IMR-90 (cell line): ENCODE measurements around the gene PRKCE. TPM values are rescaled to one million over a fixed set of nuclear protein-coding genes. Genes with fewer than 3 reads are reported as not detected.

Source experiments
- ATAC-seq: fragments of 200-7000 bp; cut with Tn5 transposase; 2 replicates; pipeline ENCODE4 v1.9.1; 2020; ENCODE audit warnings: low read depth, mild to moderate bottlenecking, moderate library complexity
- BruUV-seq: library from RNA; stranded (reverse); fragments of 400-500 nt; replicated peaks from 2 replicates; lab custom pipeline; 2021; lab: Mats Ljungman, UMichigan
- CTCF ChIA-PET: fragments of 300-600 bp; formaldehyde crosslinking; extraction: SDS; loops from one replicate; lab custom pipeline; 2021; ENCODE audit warnings: antibody characterized with exemption; lab: Yijun Ruan, JAX
- POLR2A ChIA-PET: fragments of 300-600 bp; sonication (Branson Sonifier 250); formaldehyde crosslinking; loops from one replicate; lab custom pipeline; 2022; ENCODE audit warnings: antibody characterized with exemption; ENCODE audit not compliant: unreplicated experiment; lab: Charles Lee
- DNase-seq: peaks from one replicate; pipeline ENCODE4 v3.0.0; 2013
- H2AFZ ChIP-seq: replicated peaks from 2 replicates; pipeline ENCODE3; 2013; ENCODE audit warnings: low read length, mild to moderate bottlenecking; ENCODE audit not compliant: poor library complexity
- H2AK5ac ChIP-seq: 2 replicates; pipeline ENCODE4 v1.6.1; 2013; ENCODE audit warnings: low read depth, low read length, inconsistent platforms
- H2AK9ac ChIP-seq: replicated peaks from 2 replicates; pipeline ENCODE3; 2013; ENCODE audit warnings: mild to moderate bottlenecking, low read depth, low read length, moderate library complexity; ENCODE audit not compliant: poor library complexity
- H2BK120ac ChIP-seq: 2 replicates; pipeline ENCODE4 v1.6.1; 2013; ENCODE audit warnings: low read depth, low read length, inconsistent platforms
- H2BK15ac ChIP-seq: 3 replicates; pipeline ENCODE4 v1.6.1; 2013; ENCODE audit warnings: low read depth, low read length, inconsistent platforms
- H2BK20ac ChIP-seq: 2 replicates; pipeline ENCODE4 v1.6.1; 2013; ENCODE audit warnings: low read depth, mild to moderate bottlenecking, inconsistent platforms, low read length, moderate library complexity
- H2BK5ac ChIP-seq: 2 replicates; pipeline ENCODE4 v1.6.1; 2013; ENCODE audit warnings: mild to moderate bottlenecking, low read depth, low read length, inconsistent platforms; ENCODE audit not compliant: poor library complexity, severe bottlenecking
- H3K14ac ChIP-seq: replicated peaks from 2 replicates; pipeline ENCODE4 v1.6.1; 2013; ENCODE audit warnings: low read depth, low read length, inconsistent platforms
- H3K18ac ChIP-seq: 2 replicates; pipeline ENCODE4 v1.6.1; 2013; ENCODE audit warnings: low read depth, low read length, control low read depth
- H3K23ac ChIP-seq: 2 replicates; pipeline ENCODE4 v1.6.1; 2013; ENCODE audit warnings: low read depth, low read length, inconsistent platforms
- H3K27ac ChIP-seq: 2 replicates; pipeline ENCODE4 v1.5.1; 2013; ENCODE audit warnings: mild to moderate bottlenecking, control low read depth, low read length; ENCODE audit not compliant: insufficient read depth
- H3K27me3 ChIP-seq: 2 replicates; pipeline ENCODE4 v1.6.1; 2013; ENCODE audit warnings: low read length; ENCODE audit not compliant: control insufficient read depth, insufficient read depth
- H3K36me3 ChIP-seq: 2 replicates; pipeline ENCODE4 v1.6.1; 2013; ENCODE audit warnings: low read length, mixed read lengths; ENCODE audit not compliant: control insufficient read depth, insufficient read depth
- H3K4ac ChIP-seq: 2 replicates; pipeline ENCODE4 v1.6.1; 2013; ENCODE audit warnings: low read depth, low read length, inconsistent platforms
- H3K4me1 ChIP-seq: 2 replicates; pipeline ENCODE4 v1.6.1; 2013; ENCODE audit warnings: low read length, mixed read lengths; ENCODE audit not compliant: control insufficient read depth, insufficient read depth
- H3K4me2 ChIP-seq: 2 replicates; pipeline ENCODE4 v1.6.1; 2013; ENCODE audit warnings: low read depth, mild to moderate bottlenecking, control low read depth, low read length, moderate library complexity
- H3K4me3 ChIP-seq: 2 replicates; pipeline ENCODE4 v1.5.1; 2013; ENCODE audit warnings: low read depth, mild to moderate bottlenecking, control low read depth, low read length, moderate library complexity; ENCODE audit not compliant: insufficient read depth
- H3K56ac ChIP-seq: 2 replicates; pipeline ENCODE4 v1.6.1; 2013; ENCODE audit warnings: low read length, inconsistent platforms; ENCODE audit not compliant: insufficient read depth; ENCODE audit errors: extremely low read depth
- H3K79me1 ChIP-seq, 2 experiments: 2 replicates each; pipeline ENCODE4 v1.6.1; 2013; ENCODE audit warnings: low read length in 2 of 2, inconsistent platforms in 1 of 2, low read depth in 1 of 2
- H3K9ac ChIP-seq: 2 replicates; pipeline ENCODE4 v1.6.1; 2013; ENCODE audit warnings: low read depth, low read length, control low read depth
- H3K9me1 ChIP-seq: 2 replicates; pipeline ENCODE4 v1.6.1; 2013; ENCODE audit warnings: low read length, inconsistent platforms; ENCODE audit not compliant: insufficient read depth
- H3K9me3 ChIP-seq: 2 replicates; pipeline ENCODE4 v1.6.1; 2013; ENCODE audit warnings: low read length; ENCODE audit not compliant: control insufficient read depth, insufficient read depth
- H4K20me1 ChIP-seq: 2 replicates; pipeline ENCODE4 v1.6.1; 2013; ENCODE audit warnings: low read length, inconsistent platforms; ENCODE audit not compliant: insufficient read depth
- H4K5ac ChIP-seq: 2 replicates; pipeline ENCODE4 v1.6.1; 2013; ENCODE audit warnings: mild to moderate bottlenecking, low read depth, low read length, control low read depth
- H4K8ac ChIP-seq, 2 experiments: 2 replicates each; pipeline ENCODE4 v1.6.1; 2013; ENCODE audit warnings: low read depth in 2 of 2, low read length in 2 of 2, control low read depth in 1 of 2, inconsistent platforms in 1 of 2
- H4K91ac ChIP-seq: 2 replicates; pipeline ENCODE4 v1.6.1; 2013; ENCODE audit warnings: low read depth, low read length, inconsistent platforms; ENCODE audit not compliant: insufficient read depth
- BHLHE40 ChIP-seq: fragments of 150-350 bp; IDR thresholded peaks from 2 replicates; pipeline ENCODE4 v1.6.1; 2016; ENCODE audit warnings: mild to moderate bottlenecking, low read depth, low read length
- CEBPB ChIP-seq: IDR thresholded peaks from 2 replicates; pipeline ENCODE4 v1.6.1; 2012; ENCODE audit warnings: low read depth, low read length, improper control_type of control experiment
- CHD1 ChIP-seq: IDR thresholded peaks from 2 replicates; pipeline ENCODE4 v1.6.1; 2012; ENCODE audit warnings: low read depth, low read length, improper control_type of control experiment
- FOS ChIP-seq: fragments of 150-350 bp; IDR thresholded peaks from 2 replicates; pipeline ENCODE4 v1.6.1; 2016; ENCODE audit warnings: low read depth, low read length
- MAFK ChIP-seq: IDR thresholded peaks from 2 replicates; pipeline ENCODE4 v1.6.1; 2012; ENCODE audit warnings: low read depth, low read length, improper control_type of control experiment
- MAZ ChIP-seq: IDR thresholded peaks from 2 replicates; pipeline ENCODE4 v1.6.1; 2012; ENCODE audit warnings: low read depth, mild to moderate bottlenecking, low read length, improper control_type of control experiment, moderate library complexity, borderline replicate concordance
- MXI1 ChIP-seq: IDR thresholded peaks from 2 replicates; pipeline ENCODE4 v1.6.1; 2012; ENCODE audit warnings: low read depth, mild to moderate bottlenecking, low read length, moderate library complexity, borderline replicate concordance
- NFE2L2 ChIP-seq: fragments of 150-350 bp; IDR thresholded peaks from 2 replicates; pipeline ENCODE4 v1.6.1; 2016; ENCODE audit warnings: low read depth, mild to moderate bottlenecking, low read length
- POLR2A ChIP-seq: IDR thresholded peaks from 2 replicates; pipeline ENCODE4 v1.6.1; 2012; ENCODE audit warnings: mild to moderate bottlenecking, low read depth, low read length
- RAD21 ChIP-seq: IDR thresholded peaks from 2 replicates; pipeline ENCODE4 v1.6.1; 2012; ENCODE audit warnings: low read length, improper control_type of control experiment
- RCOR1 ChIP-seq: IDR thresholded peaks from 2 replicates; pipeline ENCODE4 v1.6.1; 2012; ENCODE audit warnings: mild to moderate bottlenecking, low read length, improper control_type of control experiment; ENCODE audit not compliant: insufficient replicate concordance
- RFX5 ChIP-seq: IDR thresholded peaks from 2 replicates; pipeline ENCODE4 v1.8.0; 2012; ENCODE audit warnings: low read depth, mild to moderate bottlenecking, low read length, moderate library complexity
- SMC3 ChIP-seq: fragments of 150-350 bp; IDR thresholded peaks from 2 replicates; pipeline ENCODE4 v1.6.1; 2016; ENCODE audit warnings: low read depth, mild to moderate bottlenecking, antibody characterized with exemption, low read length, moderate library complexity
- WGBS, 2 experiments: methylation state at CpG; one replicate each; pipeline versions ENCODE4 v1.1.5 to v1.1.7; 2013; ENCODE audit warnings: missing lambda C conversion rate in 2 of 2; ENCODE audit not compliant: insufficient read length in 1 of 2; ENCODE audit errors: extremely low coverage in 2 of 2; 5-methylcytosine and 5-hydroxymethylcytosine counted together
- dilution Hi-C: fragments of 300-500 bp; cut with HindIII; formaldehyde crosslinking; loops from one replicate; pipeline ENCODE4 v1.14.3; 2018; ENCODE audit warnings: low sequenced_read_pairs; ENCODE audit not compliant: unreplicated experiment
- in situ Hi-C: fragments of 300-500 bp; cut with MboI; formaldehyde crosslinking; loops from 3 replicates; pipeline ENCODE4 v1.14.3; 2019; ENCODE audit warnings: low sequenced_read_pairs, inconsistent platforms, mixed read lengths
- intact Hi-C: fragments of 100-400 bp; cut with micrococcal nuclease; formaldehyde crosslinking; loops from 2 replicates; pipeline ENCODE4 v1.10.0; 2022
- polyA plus RNA-seq, 3 experiments: library from polyadenylated mRNA; depleted of rRNA; stranded (reverse); fragments of >200 nt; gene quantifications; 2 replicates each; pipeline ENCODE4 v1.2.3, GENCODE V29; 2012; ENCODE audit warnings: low replicate concordance in 1 of 3
- total RNA-seq: library from RNA; depleted of rRNA; stranded (reverse); fragments of >200 nt; gene quantifications from 2 replicates; pipeline ENCODE4 v1.2.3, GENCODE V29; 2012
- TF ChIP-seq, protein P1 (sequence below): conservative IDR thresholded peaks from 2 replicates; pipeline ENCODE4 v1.5.1; 2012; ENCODE audit warnings: mild to moderate bottlenecking, low read depth, low read length, improper control_type of control experiment
- TF ChIP-seq, protein P2 (sequence below): fragments of 150-350 bp; IDR thresholded peaks from 2 replicates; pipeline ENCODE4 v1.6.1; 2016; ENCODE audit warnings: low read depth, mild to moderate bottlenecking, low read length, moderate library complexity, borderline replicate concordance
- TF ChIP-seq, protein P3 (sequence below): fragments of 150-350 bp; IDR thresholded peaks from 2 replicates; pipeline ENCODE4 v1.6.1; 2017; ENCODE audit warnings: mild to moderate bottlenecking, antibody characterized with exemption, low read length, low read depth

The PRKCE gene
- total and polyA plus RNA-seq, 2 of the 4 experiments (the other 2 are of a cell fraction), result 8.1 to 32.4 TPM

DNA sequence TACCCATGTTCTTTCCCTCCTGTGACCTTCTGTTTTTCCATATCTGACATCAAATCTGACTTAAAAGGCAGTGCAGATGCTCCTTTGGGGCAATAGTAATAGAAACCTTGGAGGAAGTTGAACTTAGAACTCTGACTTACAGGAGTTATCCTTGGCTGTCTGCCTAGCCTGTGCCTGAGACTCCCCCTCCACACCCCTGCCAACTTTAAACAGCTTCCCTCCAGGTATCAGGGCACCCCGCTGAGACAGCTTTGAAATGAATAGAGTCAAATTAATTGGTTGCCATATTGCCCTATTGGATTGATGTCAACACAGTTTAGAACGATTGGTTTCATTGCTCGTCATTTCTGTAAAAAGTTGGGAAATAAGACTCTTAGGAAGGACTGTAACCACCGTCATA is 322.0 kb downstream of the PRKCE start:
- Histone ChIP-seq H3K4me1 (peaks cover 3% of the 10 kb centered on the region), H2BK15ac (no peak overlapping the region), H4K8ac (no peak overlapping the region), H3K4me3 (no peak overlapping the region), H4K5ac (no peak overlapping the region), H4K20me1 (0 out of 2 replicates have a peak, but pooled peaks cover 3% of the 10 kb centered on the region), H2BK120ac (no peak overlapping the region), H2AFZ (no peak overlapping the region), H3K4ac (no peak overlapping the region), H2AK9ac (no peak overlapping the region), H3K4me2 (no peak overlapping the region), H3K79me1 (peaks cover 0 to 6% of the 10 kb centered on the region in 2 experiments; a peak in 1 of 4 replicates), H3K9me1 (peaks cover 15% of the 10 kb centered on the region; the same call in 1 of the 2 replicates), H4K91ac (no peak overlapping the region), H3K56ac (no peak overlapping the region), H2BK5ac (no peak overlapping the region), H3K23ac (no peak overlapping the region), H3K27ac (no peak overlapping the region), H3K14ac (no peak overlapping the region), H3K18ac (no peak overlapping the region), H2AK5ac (no peak overlapping the region), H3K9ac (no peak overlapping the region), H2BK20ac (no peak overlapping the region), H3K9me3 (no peaks in the 10 kb centered on the region), H3K27me3 (no peaks in the 10 kb centered on the region), H3K36me3 (no peaks in the 10 kb centered on the region)
- TF ChIP-seq RAD21, result no peak
- TF ChIP-seq MAFK, result no peak
- no peak for TF ChIP-seq POLR2A
- no peak for TF ChIP-seq FOS
- TF ChIP-seq BHLHE40, result no peak
- TF ChIP-seq, protein P1, sequence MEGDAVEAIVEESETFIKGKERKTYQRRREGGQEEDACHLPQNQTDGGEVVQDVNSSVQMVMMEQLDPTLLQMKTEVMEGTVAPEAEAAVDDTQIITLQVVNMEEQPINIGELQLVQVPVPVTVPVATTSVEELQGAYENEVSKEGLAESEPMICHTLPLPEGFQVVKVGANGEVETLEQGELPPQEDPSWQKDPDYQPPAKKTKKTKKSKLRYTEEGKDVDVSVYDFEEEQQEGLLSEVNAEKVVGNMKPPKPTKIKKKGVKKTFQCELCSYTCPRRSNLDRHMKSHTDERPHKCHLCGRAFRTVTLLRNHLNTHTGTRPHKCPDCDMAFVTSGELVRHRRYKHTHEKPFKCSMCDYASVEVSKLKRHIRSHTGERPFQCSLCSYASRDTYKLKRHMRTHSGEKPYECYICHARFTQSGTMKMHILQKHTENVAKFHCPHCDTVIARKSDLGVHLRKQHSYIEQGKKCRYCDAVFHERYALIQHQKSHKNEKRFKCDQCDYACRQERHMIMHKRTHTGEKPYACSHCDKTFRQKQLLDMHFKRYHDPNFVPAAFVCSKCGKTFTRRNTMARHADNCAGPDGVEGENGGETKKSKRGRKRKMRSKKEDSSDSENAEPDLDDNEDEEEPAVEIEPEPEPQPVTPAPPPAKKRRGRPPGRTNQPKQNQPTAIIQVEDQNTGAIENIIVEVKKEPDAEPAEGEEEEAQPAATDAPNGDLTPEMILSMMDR, result no peak
- TF ChIP-seq CEBPB, result no peak
- no peak for TF ChIP-seq MXI1
- no peak for TF ChIP-seq CHD1
- TF ChIP-seq, protein P2, sequence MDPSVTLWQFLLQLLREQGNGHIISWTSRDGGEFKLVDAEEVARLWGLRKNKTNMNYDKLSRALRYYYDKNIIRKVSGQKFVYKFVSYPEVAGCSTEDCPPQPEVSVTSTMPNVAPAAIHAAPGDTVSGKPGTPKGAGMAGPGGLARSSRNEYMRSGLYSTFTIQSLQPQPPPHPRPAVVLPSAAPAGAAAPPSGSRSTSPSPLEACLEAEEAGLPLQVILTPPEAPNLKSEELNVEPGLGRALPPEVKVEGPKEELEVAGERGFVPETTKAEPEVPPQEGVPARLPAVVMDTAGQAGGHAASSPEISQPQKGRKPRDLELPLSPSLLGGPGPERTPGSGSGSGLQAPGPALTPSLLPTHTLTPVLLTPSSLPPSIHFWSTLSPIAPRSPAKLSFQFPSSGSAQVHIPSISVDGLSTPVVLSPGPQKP, result no peak
- TF ChIP-seq NFE2L2, result no peak
- no peak for TF ChIP-seq SMC3
- no peak for TF ChIP-seq MAZ
- TF ChIP-seq, protein P3, sequence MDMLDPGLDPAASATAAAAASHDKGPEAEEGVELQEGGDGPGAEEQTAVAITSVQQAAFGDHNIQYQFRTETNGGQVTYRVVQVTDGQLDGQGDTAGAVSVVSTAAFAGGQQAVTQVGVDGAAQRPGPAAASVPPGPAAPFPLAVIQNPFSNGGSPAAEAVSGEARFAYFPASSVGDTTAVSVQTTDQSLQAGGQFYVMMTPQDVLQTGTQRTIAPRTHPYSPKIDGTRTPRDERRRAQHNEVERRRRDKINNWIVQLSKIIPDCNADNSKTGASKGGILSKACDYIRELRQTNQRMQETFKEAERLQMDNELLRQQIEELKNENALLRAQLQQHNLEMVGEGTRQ, result no peak
- no peak for TF ChIP-seq RCOR1
- no peak for TF ChIP-seq RFX5
- DNase-seq (no peak), ATAC-seq (no peak)
- no CpG with 5 or more reads among the region's 4 CpGs for WGBS, 2 experiments
- dilution Hi-C loops (no loop called here), in situ Hi-C loops (no loop called here), intact Hi-C loops (no loop called here)
- BruUV-seq, result no TSS peak
- ChIA-PET POLR2A (no interaction called here), CTCF (interaction anchor here (1.6 kb wide), 1 partner anchor 20 kb away, joined by 5 read pairs; no protein-coding TSS in a partner anchor)
